ENCODE results near the gene GRK4. TPM values are rescaled to one million over a fixed set of nuclear protein-coding genes. Genes with fewer than 3 reads are reported as not detected.
"Not testable (repeated sequence)": the region's sequence is repeated elsewhere in the genome, so short reads cannot be mapped to it uniquely, and the experiment has no call there.

Gene GRK4
- total and polyA plus RNA-seq, 12 donors, result 4.7 to 24.5 (median 10.3) TPM

GRCh38 chr4:2977211-2978088, 14.1 kb downstream of the GRK4 start:
- H3K27me3 ChIP-seq, result no peaks in the 10 kb centered on the region
- peak in 4 of 8 donors; percentile 49 to 66 (median 62) for ATAC-seq
- TF ChIP-seq CTCF (IDR thresholded peaks at IDR 0.05), result no peak
- peaks cover 0 to 14% (median 6%) of the 10 kb centered on the region in 11 donors for H3K9me3 ChIP-seq
- peaks cover 0 to 18% (median 0%) of the 10 kb centered on the region in 9 donors for H3K4me1 ChIP-seq
- intact Hi-C loops (cut with DNase I), result no loop called here
- DNase-seq, result no peak
- peaks cover 0 to 4% (median 0%) of the 10 kb centered on the region in 9 donors for H3K36me3 ChIP-seq
- no peak overlapping the region for H3K4me3 ChIP-seq
- H3K27ac ChIP-seq, result no peak overlapping the region
- 79% methylated on average over 14 of the region's 14 CpGs for WGBS, 2 donors

GRCh38 chr4:2981256-2981819, 18.0 kb downstream of the GRK4 start:
- no peak for TF ChIP-seq CTCF (IDR thresholded peaks at IDR 0.05)
- ATAC-seq (peak in 1 of 8 donors; percentile 11), DNase-seq (no peak)
- Histone ChIP-seq H3K4me1 (peaks cover 0 to 18% (median 0%) of the 10 kb centered on the region in 9 donors), H3K9me3 (peaks cover 0 to 14% (median 6%) of the 10 kb centered on the region in 11 donors), H3K27me3 (no peaks in the 10 kb centered on the region), H3K4me3 (no peak overlapping the region), H3K36me3 (no peaks in the 10 kb centered on the region), H3K27ac (no peak overlapping the region)
- intact Hi-C loops (cut with DNase I), result no loop called here
- 85 to 90% methylated on average over 4 of the region's 4 CpGs for WGBS, 2 donors

GRCh38 chr4:2982012-2982411, 18.6 kb downstream of the GRK4 start:
- TF ChIP-seq CTCF (IDR thresholded peaks at IDR 0.05), result no peak
- H3K9me3 ChIP-seq, result peaks cover 0 to 14% (median 6%) of the 10 kb centered on the region in 11 donors
- no peaks in the 10 kb centered on the region for H3K36me3 ChIP-seq
- peaks cover 0 to 14% (median 0%) of the 10 kb centered on the region in 9 donors for H3K4me1 ChIP-seq
- H3K4me3 ChIP-seq, result no peak overlapping the region
- H3K27me3 ChIP-seq, result no peaks in the 10 kb centered on the region
- H3K27ac ChIP-seq, result no peak overlapping the region
- 87 to 91% methylated on average over 4 of the region's 4 CpGs for WGBS, 2 donors
- ATAC-seq (peak in 1 of 8 donors; percentile 51), DNase-seq (no peak)
- intact Hi-C loops (cut with DNase I), result no loop called here

GRCh38 chr4:2983715-2984114, 20.3 kb downstream of the GRK4 start:
- H3K27me3 ChIP-seq; DNase-seq; H3K4me1 ChIP-seq; H3K27ac ChIP-seq; H3K36me3 ChIP-seq; ATAC-seq; intact Hi-C loops (cut with DNase I); H3K4me3 ChIP-seq: not testable (repeated sequence)
- peaks cover 0 to 14% (median 6%) of the 10 kb centered on the region in 11 donors for H3K9me3 ChIP-seq
- WGBS, 2 donors, result 88 to 92% methylated on average over 7 of the region's 7 CpGs

Measured in heart right ventricle (tissue), 16 donors.